ENCODE data around the gene IL11.
A peak's percentile ranks its signal among the peaks of the same experiment; 100 is the strongest.
"Not testable (repeated sequence)": the region's sequence is repeated elsewhere in the genome, so short reads cannot be mapped to it uniquely, and the experiment has no call there.

The IL11 gene

DNA sequence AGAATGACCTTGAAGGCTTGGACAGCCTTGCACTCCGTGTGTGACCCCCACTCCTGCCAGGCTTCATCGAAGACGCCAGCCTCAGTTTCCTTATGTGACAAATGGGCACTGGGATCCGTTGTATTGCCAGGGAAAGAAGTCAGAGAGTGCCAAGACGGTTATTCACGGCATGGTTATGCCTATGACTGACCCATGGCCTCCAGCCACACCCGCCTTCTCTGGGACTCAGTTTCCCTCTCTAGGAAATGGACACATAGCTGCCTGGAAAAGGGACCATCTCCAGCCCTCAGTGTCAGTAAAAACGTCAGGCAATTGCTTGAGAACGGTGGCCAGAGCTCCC, 38.2 kb upstream of the IL11 start:
- Mint-ChIP-seq H3K27me3 (ENCODE audit: low read depth) (peaks cover 9% of the 10 kb centered on the region), H3K4me3 (peak overlapping the region; percentile 91 to 97 (median 97)), H3K27ac (peak overlapping the region; percentile 99 to 100 (median 99)), H3K36me3 (ENCODE audit: low read depth) (peaks cover 20% of the 10 kb centered on the region), H3K4me1 (peaks cover 26% of the 10 kb centered on the region), H3K9me3 (peaks cover 5% of the 10 kb centered on the region)
- TF ChIP-seq, protein P1, sequence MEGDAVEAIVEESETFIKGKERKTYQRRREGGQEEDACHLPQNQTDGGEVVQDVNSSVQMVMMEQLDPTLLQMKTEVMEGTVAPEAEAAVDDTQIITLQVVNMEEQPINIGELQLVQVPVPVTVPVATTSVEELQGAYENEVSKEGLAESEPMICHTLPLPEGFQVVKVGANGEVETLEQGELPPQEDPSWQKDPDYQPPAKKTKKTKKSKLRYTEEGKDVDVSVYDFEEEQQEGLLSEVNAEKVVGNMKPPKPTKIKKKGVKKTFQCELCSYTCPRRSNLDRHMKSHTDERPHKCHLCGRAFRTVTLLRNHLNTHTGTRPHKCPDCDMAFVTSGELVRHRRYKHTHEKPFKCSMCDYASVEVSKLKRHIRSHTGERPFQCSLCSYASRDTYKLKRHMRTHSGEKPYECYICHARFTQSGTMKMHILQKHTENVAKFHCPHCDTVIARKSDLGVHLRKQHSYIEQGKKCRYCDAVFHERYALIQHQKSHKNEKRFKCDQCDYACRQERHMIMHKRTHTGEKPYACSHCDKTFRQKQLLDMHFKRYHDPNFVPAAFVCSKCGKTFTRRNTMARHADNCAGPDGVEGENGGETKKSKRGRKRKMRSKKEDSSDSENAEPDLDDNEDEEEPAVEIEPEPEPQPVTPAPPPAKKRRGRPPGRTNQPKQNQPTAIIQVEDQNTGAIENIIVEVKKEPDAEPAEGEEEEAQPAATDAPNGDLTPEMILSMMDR (IDR thresholded peaks at IDR 0.05; ENCODE audit: unreplicated experiment in 3 of 3): no peak

- Mint-ChIP-seq H3K4me1 (peaks cover 30% of the 10 kb centered on the region), H3K27ac (peak overlapping the region; percentile 99 to 100 (median 99)), H3K27me3 (ENCODE audit: low read depth) (peaks cover 9% of the 10 kb centered on the region), H3K36me3 (ENCODE audit: low read depth) (peaks cover 25% of the 10 kb centered on the region), H3K9me3 (peaks cover 5% of the 10 kb centered on the region), H3K4me3 (peak overlapping the region; percentile 91 to 97 (median 97))
- TF ChIP-seq, protein P1 (IDR thresholded peaks at IDR 0.05; ENCODE audit: unreplicated experiment in 3 of 3): no peak
Measured at GRCh38 chr19:55407800-55408532, 37.7 kb upstream of the IL11 start.

- H3K4me1 Mint-ChIP-seq: peaks cover 30% of the 10 kb centered on the region
Measured at GRCh38 chr19:55407550-55407799, 37.2 kb upstream of the IL11 start, which contains the start of gene UBE2S. Gene UBE2S (minus strand): TSS chr19:55407788. CDS start chr19:55407589, 199 bp downstream.

DNA sequence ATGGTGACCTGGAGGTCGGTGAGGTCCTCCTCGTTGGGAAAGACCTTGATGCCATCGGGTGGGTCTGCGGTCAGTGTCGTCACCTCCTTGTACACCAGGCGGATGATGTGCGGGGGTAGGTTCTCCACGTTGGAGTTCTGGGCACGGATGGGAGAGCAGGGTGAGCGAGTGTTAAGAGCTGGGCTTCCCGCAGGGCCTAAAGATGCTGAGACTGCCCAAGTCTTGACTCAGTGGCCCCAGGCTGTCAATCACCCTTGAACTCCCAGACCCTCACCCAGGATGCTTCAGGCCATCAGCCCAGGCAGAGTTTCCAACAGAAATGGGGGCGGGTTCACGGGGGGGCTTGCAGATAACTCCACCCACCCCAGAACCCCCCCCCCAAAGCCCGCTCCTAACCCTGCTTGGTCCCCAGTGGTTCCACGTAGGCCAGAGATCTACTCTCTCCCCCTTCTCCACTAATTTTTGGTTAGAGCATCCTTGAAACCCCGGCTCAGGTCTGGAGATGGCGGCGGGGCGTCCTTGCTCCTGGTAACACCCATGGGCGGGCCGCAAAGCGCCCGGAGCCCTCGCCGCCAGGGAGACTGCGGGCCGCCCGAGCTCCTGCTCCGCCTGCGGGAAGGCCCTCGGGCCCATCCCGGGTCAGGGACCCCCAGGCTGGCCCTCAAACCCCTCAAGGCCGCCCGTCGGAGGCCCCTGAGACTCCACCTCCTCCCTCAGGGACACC, 36.7 kb upstream of the IL11 start:
- H3K27me3 Mint-ChIP-seq (ENCODE audit: low read depth): peaks cover 9% of the 10 kb centered on the region
- TF ChIP-seq, protein P1 (IDR thresholded peaks at IDR 0.05; ENCODE audit: unreplicated experiment in 3 of 3): no peak
- peaks cover 5% of the 10 kb centered on the region for H3K9me3 Mint-ChIP-seq
- H3K4me3 Mint-ChIP-seq: peak overlapping the region; percentile 91 to 97 (median 97)
- H3K27ac Mint-ChIP-seq: peak overlapping the region; percentile 33 to 99 (median 50)
- peaks cover 34% of the 10 kb centered on the region for H3K36me3 Mint-ChIP-seq (ENCODE audit: low read depth)
- H3K4me1 Mint-ChIP-seq: peaks cover 30% of the 10 kb centered on the region

More at GRCh38 chr19:55407550-55407799, 37.2 kb upstream of the IL11 start, which contains the start of gene UBE2S:
- not testable (repeated sequence) for H3K9me3 Mint-ChIP-seq; H3K27me3 Mint-ChIP-seq (ENCODE audit: low read depth)
- Mint-ChIP-seq H3K4me3 (peak within 1 kb of the TSS; percentile 91 to 97 (median 97)), H3K36me3 (ENCODE audit: low read depth) (peaks cover 30% of the 10 kb centered on the region), H3K27ac (peak within 1 kb of the TSS; percentile 99 to 100 (median 99))

DNA sequence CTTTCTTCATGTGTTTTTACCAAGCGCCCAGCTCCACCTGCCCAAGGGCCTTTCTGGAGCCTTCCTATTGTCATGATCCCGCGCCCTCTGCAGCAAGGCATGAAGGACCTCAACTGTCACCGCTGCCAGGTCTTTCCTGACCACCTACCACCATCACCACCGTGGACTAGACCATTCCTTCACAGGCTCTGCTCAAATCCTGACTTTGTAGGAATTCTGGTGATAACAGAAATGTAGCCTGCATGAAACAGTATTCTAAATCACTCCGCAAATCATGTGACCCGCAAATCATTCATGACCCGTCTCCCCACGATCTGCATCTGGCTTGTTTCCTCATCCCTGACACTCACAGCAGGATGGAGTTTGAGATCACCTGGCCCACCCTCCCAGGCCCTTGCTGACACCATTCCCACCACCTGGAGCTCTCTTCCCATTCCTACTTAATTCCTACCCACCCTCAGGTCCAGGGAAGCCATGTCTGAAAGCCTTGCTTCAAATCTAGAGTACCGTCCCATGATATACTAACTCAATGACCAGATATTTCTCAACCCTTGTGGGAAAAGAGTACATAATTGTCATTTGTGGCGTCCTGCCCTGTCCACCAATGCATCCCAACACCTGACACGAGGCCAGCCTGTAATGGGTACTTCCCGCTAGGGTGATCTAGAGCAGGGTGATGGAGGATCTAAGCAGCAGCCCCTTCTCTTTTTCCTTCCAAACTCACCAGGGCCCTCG, 36.0 kb upstream of the IL11 start:
- TF ChIP-seq, protein P1 (IDR thresholded peaks at IDR 0.05; ENCODE audit: unreplicated experiment in 3 of 3): no peak
- Mint-ChIP-seq H3K9me3 (peaks cover 5% of the 10 kb centered on the region), H3K4me1 (peaks cover 30% of the 10 kb centered on the region), H3K4me3 (peak overlapping the region; percentile 91 to 97 (median 97)), H3K27ac (peak overlapping the region; percentile 16 to 50 (median 39)), H3K27me3 (ENCODE audit: low read depth) (peaks cover 9% of the 10 kb centered on the region), H3K36me3 (ENCODE audit: low read depth) (peaks cover 38% of the 10 kb centered on the region)

DNA sequence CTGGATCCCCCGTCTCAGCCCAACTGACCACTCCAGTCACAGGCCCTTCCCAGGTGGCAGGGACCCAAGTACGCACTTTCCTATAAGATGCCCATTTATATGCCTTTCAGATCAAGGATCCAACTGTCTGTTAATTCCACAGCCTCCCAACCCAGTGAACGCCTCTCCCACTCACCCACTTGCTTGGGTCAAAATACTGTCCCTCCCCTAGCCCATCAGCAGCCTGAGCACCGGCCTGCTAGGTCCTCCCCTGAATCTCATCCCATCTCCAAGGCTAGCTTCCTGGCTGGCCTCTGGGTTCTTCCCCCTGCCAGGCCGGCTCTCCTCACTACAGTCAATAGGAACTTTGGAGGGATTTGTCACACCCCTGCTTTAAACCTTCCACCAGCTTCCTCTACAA, 35.4 kb upstream of the IL11 start:
- TF ChIP-seq, protein P1 (IDR thresholded peaks at IDR 0.05; ENCODE audit: unreplicated experiment in 3 of 3): no peak
- H3K9me3 Mint-ChIP-seq: peaks cover 5% of the 10 kb centered on the region
- H3K4me1 Mint-ChIP-seq: peaks cover 30% of the 10 kb centered on the region
- H3K4me3 Mint-ChIP-seq: peak overlapping the region; percentile 91 to 97 (median 97)
- peaks cover 41% of the 10 kb centered on the region for H3K36me3 Mint-ChIP-seq (ENCODE audit: low read depth)
- peaks cover 6% of the 10 kb centered on the region for H3K27me3 Mint-ChIP-seq (ENCODE audit: low read depth)
- H3K27ac Mint-ChIP-seq: peak overlapping the region; percentile 16 to 50 (median 39)

Data from nephron (organoid).